Measurements from ENCODE around the gene SLC16A4.
A peak's percentile ranks its signal among the peaks of the same experiment; 100 is the strongest.

The SLC16A4 gene

GRCh38 chr1:110393286-110393685 lies 2.5 kb upstream of the SLC16A4 start:
- TF ChIP-seq CTCF (IDR thresholded peaks at IDR 0.05) (no peak), ZFX (IDR thresholded peaks at IDR 0.05; ENCODE audit: borderline replicate concordance) (no peak)
- H3K27ac ChIP-seq = 0 out of 2 replicates have a peak overlapping the region, but pooled peaks have one; percentile 20

- TF ChIP-seq ZFX (IDR thresholded peaks at IDR 0.05; ENCODE audit: borderline replicate concordance) (no peak), CTCF (IDR thresholded peaks at IDR 0.05) (no peak)
- H3K27ac ChIP-seq = peak overlapping the region; percentile 68
Observed at GRCh38 chr1:110390096-110390495, 730 bp downstream of the SLC16A4 start.

GRCh38 chr1:110387048-110387754 lies 3.6 kb downstream of the SLC16A4 start:
- no peak for TF ChIP-seq ZFX (IDR thresholded peaks at IDR 0.05; ENCODE audit: borderline replicate concordance)
- TF ChIP-seq CTCF (IDR thresholded peaks at IDR 0.05) = no peak
- no peak overlapping the region for H3K27ac ChIP-seq

DNA sequence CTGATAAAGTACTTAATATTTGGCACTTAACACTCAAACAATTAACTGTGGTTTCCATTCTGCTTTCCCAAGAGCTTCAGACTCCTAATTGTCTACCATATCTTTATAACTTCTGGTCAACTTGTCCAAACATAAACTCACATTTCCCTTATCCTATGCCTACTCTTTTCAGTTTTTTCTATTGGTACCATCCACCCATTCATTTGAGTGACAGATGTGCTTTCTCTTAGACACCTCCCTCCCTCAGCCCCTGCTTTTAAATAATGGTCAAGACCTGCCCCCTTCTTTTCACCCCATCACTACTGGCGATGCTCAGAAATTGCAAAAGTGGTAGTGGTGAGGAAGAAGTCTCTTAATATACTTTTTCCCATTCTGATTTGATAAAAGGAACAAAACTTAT lies 5.5 kb downstream of the SLC16A4 start:
- H3K27ac ChIP-seq = no peak overlapping the region
- TF ChIP-seq CTCF (IDR thresholded peaks at IDR 0.05) = no peak
- TF ChIP-seq ZFX (IDR thresholded peaks at IDR 0.05; ENCODE audit: borderline replicate concordance) = no peak

GRCh38 chr1:110384581-110385321 lies 6.1 kb downstream of the SLC16A4 start:
- H3K27ac ChIP-seq = no peak overlapping the region
- TF ChIP-seq ZFX (IDR thresholded peaks at IDR 0.05; ENCODE audit: borderline replicate concordance) = no peak
- TF ChIP-seq CTCF (IDR thresholded peaks at IDR 0.05) = no peak

DNA sequence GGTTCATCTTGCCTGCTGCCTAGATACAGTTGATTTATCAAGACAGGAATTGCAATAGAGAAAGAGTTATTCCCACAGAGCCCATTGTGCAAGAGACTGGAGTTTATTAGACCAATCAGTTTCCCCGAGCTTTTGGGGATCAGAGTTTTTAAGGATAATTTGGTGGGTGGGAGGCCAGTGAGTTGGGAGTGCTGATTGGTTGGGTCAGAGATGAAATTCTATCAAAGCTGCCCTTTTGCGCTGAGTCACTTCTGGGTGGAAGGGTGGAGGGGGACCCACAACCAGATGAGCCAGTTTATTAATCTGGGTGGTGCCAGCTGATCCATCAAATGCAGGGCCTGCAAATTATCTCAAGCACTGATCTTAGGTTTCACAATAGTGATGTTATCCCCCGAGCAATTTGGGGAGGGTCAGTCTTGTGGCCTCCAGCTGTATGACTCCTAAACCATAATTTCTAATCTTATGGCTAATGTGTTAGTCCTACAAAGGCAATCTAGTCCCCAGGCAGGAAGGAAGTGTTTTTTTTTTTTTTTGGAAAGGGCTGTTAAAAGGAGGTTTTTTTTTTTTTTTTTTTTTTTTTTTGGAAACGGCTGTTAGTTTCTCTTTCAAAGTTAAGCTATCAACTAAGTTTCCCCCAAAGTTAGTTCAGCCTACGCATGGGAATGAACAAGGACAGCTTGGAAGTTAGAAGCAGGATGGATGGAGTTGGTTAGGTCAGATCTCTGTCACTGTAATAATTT lies 7.4 kb downstream of the SLC16A4 start:
- H3K27ac ChIP-seq = no peak overlapping the region
- TF ChIP-seq CTCF (IDR thresholded peaks at IDR 0.05) (no peak), ZFX (IDR thresholded peaks at IDR 0.05; ENCODE audit: borderline replicate concordance) (no peak)
